ENCODE data around the gene SDK1.

Gene SDK1

DNA sequence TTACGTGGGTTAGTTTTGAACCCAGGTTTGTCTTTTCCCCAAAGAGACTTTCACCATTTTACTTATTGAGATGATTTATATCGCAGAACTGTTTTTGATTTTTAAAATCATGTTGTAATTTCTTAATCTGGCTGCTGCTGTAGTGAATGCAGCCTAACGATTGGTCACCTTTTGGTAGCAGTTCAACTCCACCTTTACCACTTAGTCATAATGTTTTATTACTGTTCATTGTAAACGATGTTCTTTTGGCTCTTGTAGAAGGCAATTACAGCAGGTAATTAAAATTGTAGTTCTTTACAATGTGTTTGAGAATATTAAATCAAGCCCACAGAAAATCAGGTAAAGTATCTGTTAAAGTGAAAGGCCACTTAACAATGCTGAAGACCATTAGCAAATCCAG is 531.1 kb downstream of the SDK1 start:
- no peak for DNase-seq

DNA sequence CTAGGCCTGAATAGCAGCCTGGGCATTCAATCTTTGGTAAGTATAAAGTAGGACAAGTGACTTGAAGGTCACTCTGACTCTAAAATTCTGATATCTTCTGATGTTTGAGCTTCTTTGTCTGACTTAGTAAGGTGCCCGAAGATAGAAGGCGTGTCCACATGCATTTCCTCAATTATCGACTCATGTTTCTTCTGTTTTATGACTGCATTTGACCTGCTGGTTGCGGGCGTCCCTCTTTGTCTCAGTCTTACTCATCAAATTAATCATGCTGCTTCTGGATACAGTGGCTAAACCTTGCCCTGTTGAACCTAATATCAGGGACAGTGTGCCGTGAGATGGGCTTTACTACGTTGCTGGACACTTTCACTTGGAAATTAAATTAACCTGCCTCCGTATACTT is 534.1 kb downstream of the SDK1 start:
- DNase-seq: no peak

- DNase-seq: no peak
These were observed 535.8 kb downstream of the SDK1 start for GRCh38 chr7:3836855-3837254.

DNA sequence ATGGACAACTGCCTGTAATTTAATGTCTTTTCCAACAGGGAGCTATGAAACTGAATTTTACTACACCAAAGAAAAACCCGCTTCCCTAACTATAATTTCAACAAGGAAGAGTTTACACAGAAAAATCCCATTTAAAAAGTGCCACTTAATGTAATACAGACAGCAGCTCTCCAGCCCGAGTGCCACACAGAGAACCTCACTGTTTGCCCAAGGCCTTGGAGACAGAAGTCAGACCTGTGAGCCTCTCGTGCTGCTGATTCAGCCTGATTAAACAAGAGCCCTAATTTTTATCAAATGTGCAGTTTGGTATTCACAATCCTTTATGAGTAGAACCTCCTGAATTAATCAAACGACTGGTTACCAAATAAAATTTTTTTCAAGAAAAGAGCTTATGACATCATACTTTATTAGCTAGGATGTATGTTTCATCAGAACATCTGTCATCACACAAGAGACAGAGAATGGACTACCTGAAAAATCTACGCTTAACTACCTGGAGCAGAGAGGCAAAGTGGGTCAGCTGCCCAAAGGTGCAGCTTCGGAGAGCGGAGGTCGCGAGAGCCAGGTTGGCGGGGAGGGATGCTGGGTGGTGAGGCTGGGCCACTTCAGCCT is 543.6 kb downstream of the SDK1 start:
- no peak for DNase-seq

GRCh38 chr7:3846738-3847137 is 545.7 kb downstream of the SDK1 start:
- DNase-seq: no peak

DNA sequence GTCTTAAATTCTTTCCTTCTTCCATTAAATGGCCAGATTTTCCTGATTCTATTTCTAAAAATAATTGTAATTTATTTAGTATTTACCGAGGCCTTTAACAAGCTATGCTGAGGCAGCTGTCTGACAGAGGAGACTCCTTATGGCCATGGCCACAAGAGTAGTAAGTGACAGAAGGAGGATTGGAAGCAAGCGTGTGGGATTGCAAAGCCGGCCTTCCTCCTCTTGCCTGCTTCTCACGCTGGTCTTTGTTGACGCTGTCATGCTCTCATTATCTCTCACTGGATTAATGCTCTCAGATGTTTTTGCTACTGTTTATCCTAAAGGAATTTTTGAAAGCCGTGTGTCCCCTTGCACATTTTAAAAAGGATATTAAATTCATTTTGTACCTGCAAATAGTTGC is 546.3 kb downstream of the SDK1 start:
- DNase-seq: no peak

- DNase-seq: no peak
These were observed 558.4 kb downstream of the SDK1 start for GRCh38 chr7:3859431-3859830.

DNA sequence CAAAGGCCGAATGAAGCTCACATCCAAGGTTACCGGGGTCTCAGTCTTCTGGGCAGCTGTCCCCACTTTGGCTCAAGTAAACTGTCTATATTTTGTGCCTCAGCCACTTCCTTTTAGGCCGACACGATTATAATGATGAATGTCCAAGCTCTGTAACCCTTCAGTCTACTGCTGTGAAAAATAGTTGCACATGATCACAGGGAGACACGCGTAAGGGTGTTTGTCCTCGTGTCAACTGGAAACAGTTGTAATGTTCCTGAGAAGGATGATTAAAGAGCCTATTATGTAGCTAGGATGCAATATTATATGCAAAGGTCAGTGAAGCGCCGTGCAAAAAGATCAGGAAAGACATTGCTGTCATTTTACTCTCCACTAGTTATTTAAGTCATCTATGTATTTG is 559.9 kb downstream of the SDK1 start:
- no peak for DNase-seq

- no peak for DNase-seq
These were observed 560.3 kb downstream of the SDK1 start for GRCh38 chr7:3861386-3861785.

- no peak for DNase-seq
These were observed 560.9 kb downstream of the SDK1 start for GRCh38 chr7:3861941-3862340.

- no peak for DNase-seq
These were observed 561.7 kb downstream of the SDK1 start for GRCh38 chr7:3862774-3863173.

DNA sequence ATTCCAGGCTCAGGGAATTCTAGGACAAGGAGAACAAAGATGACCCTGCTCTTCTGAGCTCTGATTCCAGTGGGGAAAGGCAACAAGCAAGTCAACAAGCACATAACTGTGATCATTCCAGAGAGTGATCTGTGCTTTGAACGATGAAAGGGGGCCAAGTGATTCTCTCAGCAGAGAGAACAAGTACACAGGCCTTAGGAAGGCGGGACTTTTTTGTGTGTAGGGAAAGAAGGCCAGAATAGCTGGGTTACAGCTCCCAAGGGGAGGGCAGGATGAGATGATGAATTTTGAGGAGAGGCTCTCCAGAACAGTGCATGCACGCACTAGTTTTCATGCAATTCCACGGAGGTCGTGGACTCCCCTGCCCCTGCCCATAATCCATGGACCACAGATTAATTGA is 565.2 kb downstream of the SDK1 start:
- DNase-seq: no peak

DNA sequence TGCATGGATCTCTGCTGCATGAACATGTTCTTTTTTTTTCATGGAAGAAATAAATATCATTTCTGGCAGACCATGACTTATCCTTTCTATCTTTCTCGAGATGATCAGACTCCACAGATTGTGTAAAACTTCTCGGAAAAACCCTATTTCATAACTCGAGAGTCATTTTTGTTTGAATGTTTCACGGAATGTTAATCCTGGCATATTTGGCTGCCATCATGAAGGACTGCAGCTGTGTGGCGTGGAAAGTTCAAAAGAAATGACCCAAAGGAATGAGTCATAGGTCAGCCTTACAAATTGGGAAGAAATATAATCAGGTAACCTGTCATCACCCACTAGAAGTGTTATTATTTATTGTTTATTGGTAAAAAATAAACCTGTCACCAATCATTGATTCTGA is 566.8 kb downstream of the SDK1 start:
- DNase-seq: no peak

GRCh38 chr7:3879355-3880075 is 578.5 kb downstream of the SDK1 start:
- peak; percentile 84 for DNase-seq

DNA sequence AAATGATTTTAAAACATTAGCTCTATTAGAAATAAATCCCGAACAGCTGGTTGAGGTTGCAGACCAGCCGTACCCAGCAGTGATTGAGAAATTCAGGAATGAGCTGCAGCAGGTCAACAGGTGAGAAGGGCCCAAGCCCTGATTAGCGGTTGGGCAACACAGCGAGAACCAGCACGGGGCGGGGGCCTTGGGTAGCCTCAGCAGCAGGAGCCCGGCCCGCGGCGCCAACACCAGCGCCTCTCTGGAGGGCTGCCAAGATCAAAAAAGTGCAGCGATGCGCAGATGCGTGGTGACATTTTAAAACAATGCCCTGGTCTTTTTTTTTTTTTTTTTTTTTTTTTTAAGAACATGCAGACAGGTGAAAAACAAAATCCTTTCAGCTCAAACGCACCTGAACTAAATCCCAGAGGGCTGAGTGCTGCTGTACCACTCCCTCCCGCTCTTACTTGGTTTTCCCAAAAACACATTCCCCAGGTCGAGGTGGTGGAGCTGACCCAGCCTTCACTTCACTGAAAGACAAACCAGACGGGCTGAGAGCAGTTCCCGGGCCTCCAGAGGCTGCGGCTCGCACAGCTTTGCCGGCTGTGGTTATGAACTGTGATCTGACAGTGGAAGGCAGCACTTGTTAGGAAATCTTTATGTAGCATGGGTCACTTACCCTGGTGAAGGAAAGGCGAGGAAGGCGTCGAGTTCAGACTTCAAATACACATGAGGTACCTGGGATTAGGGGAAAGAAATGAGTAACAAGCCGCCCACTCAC is 579.4 kb downstream of the SDK1 start:
- peak; percentile 46 for DNase-seq

DNA sequence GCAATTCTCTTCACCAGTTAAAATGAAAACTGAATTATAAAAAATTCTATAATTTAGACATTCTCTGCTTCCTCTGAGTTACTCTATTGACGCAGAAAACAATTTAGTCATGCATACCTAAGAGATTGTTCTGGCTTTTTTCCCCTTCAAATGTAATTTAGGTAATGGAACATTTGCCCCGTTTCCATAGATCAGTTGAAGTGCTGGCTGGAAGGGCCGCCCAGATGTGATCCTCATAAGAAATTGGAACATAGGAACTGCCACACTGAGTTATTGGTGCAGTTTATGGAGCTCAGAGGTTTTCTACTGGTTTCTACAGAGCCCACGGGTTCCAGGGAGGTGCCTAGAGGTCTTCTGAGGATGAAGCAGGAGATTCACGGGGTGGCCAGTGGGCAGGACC is 581.7 kb downstream of the SDK1 start:
- no peak for DNase-seq

GRCh38 chr7:3884543-3884942 is 583.5 kb downstream of the SDK1 start:
- no peak for DNase-seq

GRCh38 chr7:3887096-3887690 is 586.1 kb downstream of the SDK1 start:
- DNase-seq: no peak

DNA sequence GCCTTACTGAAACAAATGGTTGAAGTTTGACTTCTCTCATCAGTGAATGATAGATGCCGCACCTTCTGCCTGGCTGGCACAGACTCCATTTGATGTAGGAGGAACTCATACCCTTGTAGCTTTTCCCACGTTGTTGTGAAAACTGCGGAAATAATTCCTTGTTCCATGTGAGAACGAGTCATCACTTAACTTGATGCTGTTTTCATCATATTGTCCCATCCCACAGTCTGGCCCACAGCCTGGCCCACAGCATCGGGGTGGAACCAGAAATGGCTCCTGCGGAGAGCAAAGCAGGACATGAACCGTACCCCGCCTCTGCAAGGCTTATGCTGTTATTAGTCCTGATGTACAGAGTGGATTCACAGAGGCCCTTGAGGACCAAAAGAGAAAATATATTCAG is 587.0 kb downstream of the SDK1 start:
- DNase-seq: no peak

DNA sequence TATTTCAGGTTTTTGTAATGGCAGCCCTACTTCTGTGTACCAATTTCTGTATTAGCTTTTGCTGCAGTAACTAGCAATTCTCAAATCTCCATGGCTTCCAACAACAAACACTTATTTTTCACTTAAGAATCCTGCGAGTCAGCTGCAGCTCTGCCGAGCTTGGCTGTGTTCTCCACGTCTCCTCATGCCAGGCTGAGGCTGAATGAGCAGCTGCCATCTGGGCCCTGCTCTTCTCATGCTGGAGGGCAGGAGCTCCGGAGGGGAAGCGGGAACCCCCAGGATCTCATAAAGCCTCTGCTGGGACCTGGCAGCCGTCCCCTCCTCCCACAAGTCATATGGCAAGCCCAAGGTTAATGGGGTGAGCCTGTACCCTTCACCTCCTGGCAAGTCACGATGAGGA is 591.1 kb downstream of the SDK1 start:
- DNase-seq: peak; percentile 30

GRCh38 chr7:3892686-3893085 is 591.6 kb downstream of the SDK1 start:
- peak; percentile 68 for DNase-seq

DNA sequence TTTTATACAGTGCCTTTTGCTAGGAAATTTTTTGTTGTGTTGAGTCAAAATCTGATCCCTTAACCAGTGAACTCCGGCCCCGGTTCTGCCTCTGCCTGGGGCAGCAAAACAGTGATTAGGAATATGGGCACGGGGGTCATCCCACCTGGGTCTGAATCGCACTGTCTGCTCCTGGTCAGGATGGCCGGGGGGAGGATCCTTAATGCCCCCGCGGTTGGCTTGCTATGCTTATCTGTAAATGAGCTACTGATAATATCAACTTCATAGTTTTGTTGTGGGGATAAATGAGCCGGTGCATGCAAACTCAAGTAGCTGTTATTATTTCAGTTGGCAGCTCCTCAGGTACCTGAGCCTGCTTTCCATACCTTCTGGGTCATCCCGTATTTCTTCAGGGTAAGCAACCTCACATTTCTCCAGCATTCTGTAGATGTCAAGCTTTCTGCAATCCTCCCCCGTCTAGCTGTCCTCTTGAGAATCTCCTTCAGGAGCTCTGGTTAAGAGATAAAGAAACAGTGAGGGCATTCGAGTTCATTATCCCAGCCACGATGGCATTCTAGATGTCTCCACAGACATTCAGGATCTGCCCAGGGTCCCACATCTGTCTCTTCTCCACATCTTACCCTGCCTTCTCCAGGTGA is 592.2 kb downstream of the SDK1 start:
- DNase-seq: peak; percentile 57

DNA sequence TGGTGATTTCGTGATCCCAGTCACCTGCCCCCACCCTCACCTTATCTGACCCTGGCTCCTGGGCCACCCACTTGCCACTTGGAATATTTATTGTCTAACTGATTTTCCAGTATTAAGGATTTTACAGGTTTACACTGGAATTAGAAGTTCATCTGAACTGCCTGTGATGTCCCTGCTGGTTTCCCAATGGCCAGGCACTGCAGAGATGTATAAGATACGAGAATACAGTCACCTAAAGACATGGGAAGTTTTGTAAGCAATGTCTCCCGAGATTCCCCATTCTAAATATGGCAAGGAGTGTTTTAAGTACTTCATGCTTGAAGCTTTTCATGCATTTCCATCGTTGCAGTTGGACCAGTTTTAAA is 592.7 kb downstream of the SDK1 start:
- no peak for DNase-seq
